ENCODE results near the gene COX6B1.

Gene COX6B1

DNA sequence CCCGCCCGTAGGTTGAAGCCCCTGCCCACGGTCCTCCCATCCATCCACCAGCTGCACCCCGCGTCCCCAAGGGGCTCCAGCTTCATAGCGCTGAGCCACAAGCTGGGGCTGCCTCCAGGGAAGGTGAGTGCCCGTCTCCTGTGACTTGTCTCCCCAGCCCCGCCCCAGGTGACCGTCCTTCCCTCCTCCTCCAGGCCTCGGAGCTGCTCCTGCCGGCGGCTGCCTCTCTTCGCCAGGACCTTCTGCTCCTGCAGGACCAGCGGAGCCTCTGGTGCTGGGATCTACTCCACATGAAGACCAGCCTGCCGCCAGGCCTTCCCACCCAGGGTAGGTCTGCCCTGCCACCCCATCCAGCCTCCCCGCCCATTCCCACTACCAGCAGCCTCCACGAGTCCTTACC is 28.1 kb upstream of the COX6B1 start:
- Histone ChIP-seq H3F3A (ENCODE audit: low read depth) (no peaks in the 10 kb centered on the region), H3K4me2 (ENCODE audit: low read depth, low read length, poor library complexity, severe bottlenecking) (no peak overlapping the region), H3K9me3 (ENCODE audit: insufficient read depth, low read depth, low read length) (no peaks in the 10 kb centered on the region), H3K4me3 (ENCODE audit: low read length, poor library complexity, severe bottlenecking) (no peak overlapping the region), H3K4me1 (ENCODE audit: insufficient read depth, low read length, poor library complexity, severe bottlenecking) (no peaks in the 10 kb centered on the region), H3K36me3 (ENCODE audit: insufficient read depth, low read length) (no peaks in the 10 kb centered on the region), H3K9me2 (replicated peaks; ENCODE audit: low read depth, low read length) (no peaks in the 10 kb centered on the region), H3K9ac (ENCODE audit: low read depth, low read length, poor library complexity, severe bottlenecking) (no peak overlapping the region), H3K79me2 (ENCODE audit: insufficient read depth, low read length) (no peaks in the 10 kb centered on the region), H2AFZ (ENCODE audit: low read length) (no peak overlapping the region), H4K20me1 (ENCODE audit: insufficient read depth, low read length, poor library complexity, severe bottlenecking) (no peaks in the 10 kb centered on the region), H3K27me3 (ENCODE audit: insufficient read depth, low read length, poor library complexity, severe bottlenecking) (no peaks in the 10 kb centered on the region)
- TF ChIP-seq EZH2phosphoT487 (IDR thresholded peaks at IDR 0.05; ENCODE audit: borderline replicate concordance) (no peak), CTCF (conservative IDR thresholded peaks at IDR 0.05; ENCODE audit: low read length) (no peak)

GRCh38 chr19:35621708-35622107 is 26.4 kb upstream of the COX6B1 start:
- no peak overlapping the region for H3K4me3 ChIP-seq (ENCODE audit: low read length, poor library complexity, severe bottlenecking)
- no peaks in the 10 kb centered on the region for H3F3A ChIP-seq (ENCODE audit: low read depth)
- no peaks in the 10 kb centered on the region for H3K9me3 ChIP-seq (ENCODE audit: insufficient read depth, low read depth, low read length)
- H3K9me2 ChIP-seq (replicated peaks; ENCODE audit: low read depth, low read length): no peaks in the 10 kb centered on the region
- no peaks in the 10 kb centered on the region for H3K79me2 ChIP-seq (ENCODE audit: insufficient read depth, low read length)
- H3K4me2 ChIP-seq (ENCODE audit: low read depth, low read length, poor library complexity, severe bottlenecking): no peak overlapping the region
- no peaks in the 10 kb centered on the region for H3K36me3 ChIP-seq (ENCODE audit: insufficient read depth, low read length)
- H2AFZ ChIP-seq (ENCODE audit: low read length): no peak overlapping the region
- no peak overlapping the region for H3K9ac ChIP-seq (ENCODE audit: low read depth, low read length, poor library complexity, severe bottlenecking)
- H4K20me1 ChIP-seq (ENCODE audit: insufficient read depth, low read length, poor library complexity, severe bottlenecking): no peaks in the 10 kb centered on the region
- H3K27me3 ChIP-seq (ENCODE audit: insufficient read depth, low read length, poor library complexity, severe bottlenecking): no peaks in the 10 kb centered on the region
- no peaks in the 10 kb centered on the region for H3K4me1 ChIP-seq (ENCODE audit: insufficient read depth, low read length, poor library complexity, severe bottlenecking)
- no peak for TF ChIP-seq CTCF (conservative IDR thresholded peaks at IDR 0.05; ENCODE audit: low read length)
- TF ChIP-seq EZH2phosphoT487 (IDR thresholded peaks at IDR 0.05; ENCODE audit: borderline replicate concordance): no peak

- H3K9me3 ChIP-seq (ENCODE audit: insufficient read depth, low read depth, low read length): no peaks in the 10 kb centered on the region
- H3K9me2 ChIP-seq (replicated peaks; ENCODE audit: low read depth, low read length): no peaks in the 10 kb centered on the region
Measured at GRCh38 chr19:35622750-35623149, 25.4 kb upstream of the COX6B1 start.

More at GRCh38 chr19:35622750-35623149, 25.4 kb upstream of the COX6B1 start:
- Histone ChIP-seq H3F3A (ENCODE audit: low read depth) (no peaks in the 10 kb centered on the region), H3K4me3 (ENCODE audit: low read length, poor library complexity, severe bottlenecking) (no peak overlapping the region), H3K4me1 (ENCODE audit: insufficient read depth, low read length, poor library complexity, severe bottlenecking) (peaks cover 3% of the 10 kb centered on the region), H3K36me3 (ENCODE audit: insufficient read depth, low read length) (no peaks in the 10 kb centered on the region), H3K9ac (ENCODE audit: low read depth, low read length, poor library complexity, severe bottlenecking) (no peak overlapping the region), H3K79me2 (ENCODE audit: insufficient read depth, low read length) (no peaks in the 10 kb centered on the region), H3K4me2 (ENCODE audit: low read depth, low read length, poor library complexity, severe bottlenecking) (no peak overlapping the region), H4K20me1 (ENCODE audit: insufficient read depth, low read length, poor library complexity, severe bottlenecking) (no peaks in the 10 kb centered on the region), H2AFZ (ENCODE audit: low read length) (no peak overlapping the region), H3K27me3 (ENCODE audit: insufficient read depth, low read length, poor library complexity, severe bottlenecking) (no peaks in the 10 kb centered on the region)
- TF ChIP-seq CTCF (conservative IDR thresholded peaks at IDR 0.05; ENCODE audit: low read length) (no peak), EZH2phosphoT487 (IDR thresholded peaks at IDR 0.05; ENCODE audit: borderline replicate concordance) (no peak)
